ENCODE data around the gene NFKBIL1.

- no peak for TF ChIP-seq CTCF (IDR thresholded peaks at IDR 0.05)
- TF ChIP-seq ZFX (IDR thresholded peaks at IDR 0.05; ENCODE audit: borderline replicate concordance) = no peak
Measured at GRCh38 chr6:31544676-31545075, 2.7 kb upstream of the NFKBIL1 start.
